Adrenal gland (tissue), 12 donors: ENCODE data around the gene SLC25A23. TPM values are rescaled to one million over a fixed set of nuclear protein-coding genes. Genes with fewer than 3 reads are reported as not detected.
A peak's percentile ranks its signal among the peaks of the same experiment; 100 is the strongest.

Experiments used
- DNase-seq, 7 donors: peaks; one replicate each; pipeline ENCODE4 v3.0.0-alpha.2; 2019 to 2020
- H3K27ac ChIP-seq, 5 donors: fragments of 200-600 bp; sonication (generic) in 4 of 5; 1 replicate in 3 of 5; 2 replicates in 2 of 5; pipeline versions ENCODE4 v1.5.1 to v1.8.0; 2016 to 2020; ENCODE audit warnings: mild to moderate bottlenecking in 1 of 5
- H3K27me3 ChIP-seq: fragments of 200-600 bp; 2 replicates; pipeline ENCODE4 v1.8.0; 2021
- H3K36me3 ChIP-seq, 2 donors: fragments of 200-600 bp; replicated peaks in 1 of 2; 1 replicate in 1 of 2; 2 replicates in 1 of 2; pipeline versions ENCODE4 v1.5.1 to v1.8.0; 2018 to 2022
- H3K4me1 ChIP-seq, 2 donors: fragments of 200-600 bp; replicated peaks in 1 of 2; 1 replicate in 1 of 2; 2 replicates in 1 of 2; pipeline versions ENCODE4 v1.5.1 to v1.8.0; 2018 to 2021
- H3K4me3 ChIP-seq, 4 donors: fragments of 200-600 bp; sonication (generic) in 3 of 4; one replicate each; pipeline ENCODE4 v1.5.1; 2016 to 2018
- H3K9me3 ChIP-seq, 3 donors: fragments of 200-600 bp; sonication (generic) in 1 of 3; replicated peaks in 1 of 3; 1 replicate in 2 of 3; 2 replicates in 1 of 3; pipeline versions ENCODE4 v1.5.1 to v1.8.0; 2016 to 2021
- CTCF ChIP-seq, 6 experiments: fragments of 450-650 bp in 4 of 6; fragments of 200-600 bp in 2 of 6; sonication (generic) in 1 of 6; IDR thresholded peaks; 1 replicate in 5 of 6; 2 replicates in 1 of 6; pipeline versions ENCODE4 v1.5.1 to v1.8.0; 2016 to 2021; ENCODE audit warnings: antibody characterized with exemption in 6 of 6, mild to moderate bottlenecking in 2 of 6, moderate library complexity in 1 of 6
- POLR2A ChIP-seq, 2 donors: fragments of 450-650 bp; IDR thresholded peaks; one replicate each; pipeline ENCODE4 v1.6.1; 2017; ENCODE audit warnings: antibody characterized with exemption in 2 of 2, mild to moderate bottlenecking in 2 of 2, moderate library complexity in 1 of 2
- WGBS, 4 donors: extraction: QIAGEN DNeasy Blood & Tissue Kit in 2 of 4; methylation state at CpG; one replicate each; pipeline versions ENCODE4 v1.1.5 to v1.1.7; 2013 to 2017; 5-methylcytosine and 5-hydroxymethylcytosine counted together
- intact Hi-C, 2 donors: fragments of 100-400 bp; cut with DNase I; formaldehyde crosslinking; loops; one replicate each; pipeline versions ENCODE4 v1.14.1 to v1.15.0; 2022 to 2023
- polyA plus RNA-seq, 3 donors: library from polyadenylated mRNA; stranded (reverse); fragments of 200-250 nt in 2 of 3; fragments of 350-450 nt in 1 of 3; fragmentation: Illumina TruSeq in 1 of 3; extraction: RNeasy Lipid Tissue Mini Kit (QIAGEN cat#74804) in 1 of 3; gene quantifications; one replicate each; pipeline ENCODE4 v1.2.3, GENCODE V29; 2013 to 2014
- total RNA-seq, 9 donors: library from RNA; depleted of rRNA in 4 of 9; stranded (reverse); fragments of >200 nt in 4 of 9; fragments of 120-200 nt in 1 of 9; fragmentation: NEBNext Ultra II Directional in 1 of 9; extraction: Animal tissue kit (Norgen Biotek cat#: 25700) in 1 of 9; gene quantifications; one replicate each; pipeline versions ENCODE4 v1.1.0 to v1.2.4, GENCODE V29; 2013 to 2023
- donor health status: healthy with polysubstance abuse.
- donor health status: Bipolar disorder and iron deficiency.
- donor health status: DM: yes; HTN: yes; CAD: no.
- donor health status: DM: no; HTN: no; CAD: no.
- donor health status: DM: no; HTN: no; CAD: no.
- donor health status: DM: yes; HTN: yes; CAD: no.

The SLC25A23 gene
- total and polyA plus RNA-seq, 12 donors, result 41.2 to 189 (median 69.1) TPM

DNA sequence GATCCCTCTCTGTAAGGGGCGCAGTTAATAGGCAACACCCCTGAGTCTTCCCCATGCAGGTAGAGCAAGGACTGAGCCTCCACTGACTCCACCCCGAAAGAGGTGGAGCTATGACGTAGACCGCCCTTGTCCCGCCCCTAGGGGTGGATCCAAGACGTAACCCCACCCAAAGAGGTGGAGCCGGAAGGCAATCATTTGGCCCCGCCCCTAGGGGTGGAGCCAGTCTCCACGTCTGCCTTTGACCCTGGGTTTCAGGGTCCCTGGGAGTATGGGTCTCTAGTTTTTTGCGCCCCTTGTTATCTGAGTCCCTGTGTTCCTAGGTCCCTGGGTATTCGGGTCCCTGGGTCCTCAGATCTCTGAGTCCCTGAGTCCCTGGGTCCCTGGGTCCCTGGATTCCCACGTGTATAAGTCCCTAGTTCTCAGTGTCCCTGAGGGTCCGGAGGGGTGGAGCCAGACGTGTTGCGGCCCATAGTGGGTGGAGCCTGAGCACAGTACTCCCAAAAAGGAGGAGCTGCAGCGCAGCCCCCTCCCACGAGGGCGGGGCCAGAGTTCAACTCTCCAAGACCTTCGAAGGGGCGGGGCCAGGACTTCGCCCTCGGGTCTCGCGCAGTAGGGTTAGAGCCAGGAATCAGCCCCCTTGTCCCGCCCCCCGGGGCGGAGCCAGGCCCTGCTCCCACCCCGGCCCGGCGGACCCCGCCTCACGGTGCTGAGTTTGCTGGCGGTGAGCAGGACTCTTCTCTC, 16.7 kb upstream of the SLC25A23 start:
- TF ChIP-seq CTCF (IDR thresholded peaks at IDR 0.05), result no peak
- no peak for TF ChIP-seq POLR2A (IDR thresholded peaks at IDR 0.05)
- H3K27me3 ChIP-seq, result no peaks in the 10 kb centered on the region
- H3K4me1 ChIP-seq, result peaks cover 3 to 17% of the 10 kb centered on the region in 2 donors
- WGBS, 4 donors, result 11 to 40% (median 15%) methylated on average over 1 to 32 of the region's 33 CpGs
- H3K9me3 ChIP-seq, result no peaks in the 10 kb centered on the region
- DNase-seq, result peak; percentile 94 to 98 (median 97)
- H3K36me3 ChIP-seq, result no peaks in the 10 kb centered on the region
- H3K27ac ChIP-seq, result no peak overlapping the region
- H3K4me3 ChIP-seq, result peak overlapping the region in 1 of 4 donors; percentile 42
- intact Hi-C loops, result no loop called here

DNA sequence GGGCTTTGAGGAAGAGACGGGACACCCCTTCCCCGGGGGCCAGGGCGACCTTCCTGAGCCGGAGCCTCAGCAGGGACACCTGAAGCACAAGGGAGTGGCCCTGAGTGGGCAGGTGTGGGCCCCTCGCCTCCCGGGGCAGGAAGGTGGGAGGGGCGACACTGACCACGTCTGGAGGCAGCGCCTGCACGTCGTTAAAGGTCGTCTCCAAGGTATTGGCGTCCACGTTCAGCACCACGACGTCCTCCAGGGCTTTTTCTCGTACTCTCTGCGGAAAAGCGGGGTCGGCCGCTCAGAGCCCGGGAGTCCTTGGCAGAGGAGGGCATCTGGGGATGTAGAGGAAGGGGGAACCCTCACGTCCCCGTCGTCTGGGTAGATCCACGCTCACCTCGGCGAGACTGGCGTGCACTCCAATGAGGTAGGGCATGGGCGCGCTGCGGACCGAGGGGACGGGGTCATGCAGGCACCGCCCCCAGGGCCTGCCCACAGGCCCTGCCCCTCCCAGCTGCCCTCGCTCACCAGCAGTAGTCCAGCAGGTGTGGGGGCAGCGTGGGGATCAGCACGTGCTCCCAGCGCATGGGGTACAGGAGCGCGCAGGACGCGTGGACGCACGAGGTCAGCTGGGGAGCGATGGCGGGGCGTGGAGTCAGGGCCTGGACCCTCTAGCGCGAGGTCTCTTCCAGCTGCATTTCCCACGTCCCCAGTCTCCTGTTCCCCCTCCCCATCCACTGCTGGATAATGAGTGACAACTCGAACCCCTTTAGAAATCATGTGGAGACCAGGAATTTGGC, 15.9 kb upstream of the SLC25A23 start:
- H3K27me3 ChIP-seq, result no peaks in the 10 kb centered on the region
- H3K4me3 ChIP-seq, result peak overlapping the region in 1 of 4 donors; percentile 42
- TF ChIP-seq POLR2A (IDR thresholded peaks at IDR 0.05) (no peak), CTCF (IDR thresholded peaks at IDR 0.05) (no peak)
- WGBS, 4 donors, result 19 to 28% (median 24%) methylated on average over 32 to 52 of the region's 52 CpGs
- intact Hi-C loops, result no loop called here
- no peak overlapping the region for H3K27ac ChIP-seq
- peak in 3 of 7 donors; percentile 36 to 45 (median 39) for DNase-seq
- peaks cover 3 to 17% of the 10 kb centered on the region in 2 donors for H3K4me1 ChIP-seq
- no peaks in the 10 kb centered on the region for H3K9me3 ChIP-seq
- no peaks in the 10 kb centered on the region for H3K36me3 ChIP-seq

DNA sequence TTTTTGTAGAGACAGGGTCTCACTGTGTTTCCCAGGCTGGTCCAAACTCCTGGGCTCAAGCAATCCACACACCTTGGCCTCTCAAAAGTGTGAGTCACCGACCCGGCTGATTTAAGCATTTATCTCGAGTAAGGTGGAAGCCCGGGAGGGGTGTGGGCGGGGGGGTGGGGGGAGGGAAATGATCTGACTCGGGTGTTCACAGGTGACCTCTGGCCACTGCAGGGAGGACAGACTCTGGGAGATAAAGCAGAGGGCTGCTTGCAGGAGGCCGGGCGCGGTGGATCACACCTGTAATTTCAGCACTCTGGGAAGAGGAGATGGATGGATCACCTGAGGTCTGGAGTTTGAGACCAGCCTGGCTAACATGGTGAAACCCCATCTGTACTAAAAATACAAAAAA, 14.1 kb upstream of the SLC25A23 start:
- Histone ChIP-seq H3K36me3 (no peaks in the 10 kb centered on the region), H3K27me3 (no peaks in the 10 kb centered on the region), H3K4me1 (peaks cover 3 to 17% of the 10 kb centered on the region in 2 donors), H3K27ac (no peak overlapping the region), H3K9me3 (no peaks in the 10 kb centered on the region), H3K4me3 (no peak overlapping the region)
- WGBS, 4 donors, result 54 to 84% (median 59%) methylated on average over 8 to 9 of the region's 9 CpGs
- no peak for TF ChIP-seq POLR2A (IDR thresholded peaks at IDR 0.05)
- TF ChIP-seq CTCF (IDR thresholded peaks at IDR 0.05), result no peak
- DNase-seq, result no peak
- intact Hi-C loops, result no loop called here

GRCh38 chr19:6472713-6473112, 13.1 kb upstream of the SLC25A23 start:
- Histone ChIP-seq H3K9me3 (no peaks in the 10 kb centered on the region), H3K27me3 (no peaks in the 10 kb centered on the region), H3K4me3 (no peak overlapping the region), H3K4me1 (peaks cover 3 to 17% of the 10 kb centered on the region in 2 donors), H3K27ac (no peak overlapping the region), H3K36me3 (no peaks in the 10 kb centered on the region)
- DNase-seq, result no peak
- 14 to 72% (median 63%) methylated on average over 1 to 4 of the region's 4 CpGs for WGBS, 4 donors
- intact Hi-C loops, result no loop called here
- no peak for TF ChIP-seq CTCF (IDR thresholded peaks at IDR 0.05)
- no peak for TF ChIP-seq POLR2A (IDR thresholded peaks at IDR 0.05)
